HepG2 (cell line): ENCODE data around the gene TACC2. TPM values are rescaled to one million over a fixed set of nuclear protein-coding genes. Genes with fewer than 3 reads are reported as not detected.
A peak's percentile ranks its signal among the peaks of the same experiment; 100 is the strongest.

ENCODE experiments used
- ADNP ChIP-seq: sonication (generic); formaldehyde crosslinking; IDR thresholded peaks from 2 replicates; pipeline ENCODE4 v1.4.0; 2020; ENCODE audit warnings: missing genetic modification reagents
- KAT8 ChIP-seq: IDR thresholded peaks from 2 replicates; pipeline ENCODE4 v1.6.1; 2016; ENCODE audit warnings: missing genetic modification reagents, missing compliant biosample characterization
- KLF15 ChIP-seq: sonication (generic); formaldehyde crosslinking; IDR thresholded peaks from 2 replicates; pipeline ENCODE4 v1.8.1; 2023; ENCODE audit warnings: borderline replicate concordance, mild to moderate bottlenecking, inconsistent platforms, missing genetic modification reagents, mixed read lengths
- MIER2 ChIP-seq: IDR thresholded peaks from 2 replicates; pipeline ENCODE4 v1.6.1; 2016; ENCODE audit warnings: missing biosample characterization, missing genetic modification reagents
- RNF2 ChIP-seq: fragments of 450-650 bp; conservative IDR thresholded peaks from 2 replicates; pipeline ENCODE4 v1.6.1; 2016; ENCODE audit warnings: low read depth
- SALL2 ChIP-seq: sonication (generic); formaldehyde crosslinking; IDR thresholded peaks from 2 replicates; pipeline ENCODE4 v1.8.1; 2023; ENCODE audit warnings: mild to moderate bottlenecking, missing genetic modification reagents, inconsistent platforms
- SCMH1 ChIP-seq: sonication (generic); formaldehyde crosslinking; IDR thresholded peaks from 2 replicates; pipeline ENCODE4 v1.9.0; 2021; ENCODE audit warnings: missing genetic modification reagents, mild to moderate bottlenecking, borderline replicate concordance
- SIN3B ChIP-seq: fragments of 150-350 bp; IDR thresholded peaks from 2 replicates; pipeline ENCODE4 v1.6.1; 2014; ENCODE audit warnings: low read length
- YEATS4 ChIP-seq: sonication (generic); formaldehyde crosslinking; IDR thresholded peaks from 2 replicates; pipeline ENCODE4 v1.4.0; 2020; ENCODE audit warnings: missing genetic modification reagents, borderline replicate concordance
- ZBTB20 ChIP-seq: sonication (generic); formaldehyde crosslinking; IDR thresholded peaks from 2 replicates; pipeline ENCODE4 v1.8.1; 2023; ENCODE audit warnings: missing genetic modification reagents, low read depth, mild to moderate bottlenecking, borderline replicate concordance
- ZNF296 ChIP-seq: sonication (generic); formaldehyde crosslinking; conservative IDR thresholded peaks from 2 replicates; pipeline ENCODE4 v1.5.0; 2020; ENCODE audit warnings: mild to moderate bottlenecking, missing genetic modification reagents
- ZNF354B ChIP-seq: sonication (generic); formaldehyde crosslinking; IDR thresholded peaks from 2 replicates; pipeline ENCODE4 v1.8.0; 2022; ENCODE audit warnings: mild to moderate bottlenecking, missing genetic modification reagents
- ZNF383 ChIP-seq: sonication (generic); formaldehyde crosslinking; IDR thresholded peaks from 2 replicates; pipeline ENCODE4 v1.4.0; 2020; ENCODE audit warnings: missing genetic modification reagents, mild to moderate bottlenecking, borderline replicate concordance
- ZNF441 ChIP-seq: sonication (generic); formaldehyde crosslinking; IDR thresholded peaks from 2 replicates; pipeline ENCODE4 v1.7.0; 2021; ENCODE audit warnings: missing genetic modification reagents, borderline replicate concordance
- ZSCAN30 ChIP-seq: sonication (generic); formaldehyde crosslinking; IDR thresholded peaks from 2 replicates; pipeline ENCODE4 v1.5.0; 2020; ENCODE audit warnings: mild to moderate bottlenecking, missing genetic modification reagents
- polyA plus RNA-seq, 8 experiments: library from polyadenylated mRNA; depleted of rRNA in 3 of 8; stranded (reverse) in 7 of 8; unstranded in 1 of 8; fragments of >200 nt; fragmentation: Illumina TruSeq in 4 of 8; extraction: Trizol in 4 of 8; gene quantifications; 2 replicates each; pipeline versions ENCODE4 v1.2.1 to v1.2.3, GENCODE V29; 2011 to 2016; ENCODE audit warnings: low read depth in 4 of 8, missing spikeins in 1 of 8, mixed read lengths in 1 of 8; ENCODE audit not compliant: insufficient read depth in 1 of 8
- total RNA-seq, 5 experiments: library from RNA; depleted of rRNA; stranded (reverse); fragments of >200 nt; fragmentation: Illumina TruSeq; extraction: Trizol; gene quantifications; 2 replicates each; pipeline ENCODE4 v1.2.3, GENCODE V29; 2016; ENCODE audit warnings: low read depth in 1 of 5
- TF ChIP-seq, protein P1 (sequence below): sonication (generic); formaldehyde crosslinking; conservative IDR thresholded peaks from 2 replicates; pipeline ENCODE4 v1.4.0; 2020; ENCODE audit warnings: mild to moderate bottlenecking, missing genetic modification reagents, moderate library complexity
- TF ChIP-seq, protein P2 (sequence below): IDR thresholded peaks from 2 replicates; pipeline ENCODE4 v1.6.1; 2016; ENCODE audit warnings: missing compliant biosample characterization, missing genetic modification reagents, borderline replicate concordance
- TF ChIP-seq, protein P3 (sequence below): sonication (generic); formaldehyde crosslinking; IDR thresholded peaks from 2 replicates; pipeline ENCODE4 v1.8.0; 2022; ENCODE audit warnings: mild to moderate bottlenecking, missing genetic modification reagents; ENCODE audit not compliant: insufficient replicate concordance
- TF ChIP-seq, protein P4 (sequence below), 2 experiments: sonication (generic) in 1 of 2; formaldehyde crosslinking in 1 of 2; IDR thresholded peaks; 2 replicates each; pipeline versions ENCODE4 v1.4.0 to v1.6.1; 2018 to 2020; ENCODE audit warnings: missing genetic modification reagents in 2 of 2, borderline replicate concordance in 1 of 2, low read depth in 1 of 2, mild to moderate bottlenecking in 1 of 2, missing biosample characterization in 1 of 2

The TACC2 gene
- total and polyA plus RNA-seq, 2 of the 13 experiments (the other 11 are each of a cell fraction or from before 2014, with no cell fraction given) = 11.8 to 16.0 TPM

DNA sequence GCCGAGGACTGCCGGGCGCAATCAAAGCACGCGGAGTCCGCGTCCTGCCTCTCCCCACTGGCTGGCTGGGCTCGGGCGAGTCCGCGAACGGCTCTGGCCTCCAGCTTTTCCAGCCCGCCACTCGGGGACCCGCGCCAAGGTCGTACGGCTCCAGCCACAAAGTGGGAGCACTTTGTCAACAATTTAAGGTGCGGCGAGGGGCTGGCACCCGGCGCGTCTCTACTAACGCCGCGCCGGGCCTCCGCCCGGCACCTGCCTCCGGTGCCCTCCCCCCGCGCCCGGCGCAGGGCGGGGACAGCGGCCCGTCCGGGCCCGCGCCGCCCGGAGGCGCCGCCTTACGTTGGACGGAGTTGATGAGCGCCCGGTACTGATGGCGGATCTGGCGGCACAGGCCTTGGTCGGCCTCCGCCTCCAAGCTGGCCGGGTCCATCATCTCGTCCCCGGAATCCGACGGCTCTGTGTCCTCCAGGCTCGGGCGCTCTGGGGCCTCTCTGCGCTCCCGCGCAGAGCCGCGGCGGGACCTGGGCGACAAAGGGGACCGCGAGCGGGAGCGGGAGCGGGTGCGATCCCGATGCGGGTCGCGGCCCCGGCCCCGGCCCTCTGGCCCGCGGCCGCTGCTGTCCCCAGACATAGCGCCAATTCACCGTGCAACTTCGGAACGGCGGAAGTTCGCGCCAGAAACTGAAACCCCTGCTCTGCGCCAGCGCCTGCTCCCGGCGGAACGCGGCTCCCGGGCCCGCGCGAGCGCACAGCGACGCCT lies 14.2 kb upstream of the TACC2 start, which contains the start of gene NSMCE4A (continued):
- TF ChIP-seq, protein P1, sequence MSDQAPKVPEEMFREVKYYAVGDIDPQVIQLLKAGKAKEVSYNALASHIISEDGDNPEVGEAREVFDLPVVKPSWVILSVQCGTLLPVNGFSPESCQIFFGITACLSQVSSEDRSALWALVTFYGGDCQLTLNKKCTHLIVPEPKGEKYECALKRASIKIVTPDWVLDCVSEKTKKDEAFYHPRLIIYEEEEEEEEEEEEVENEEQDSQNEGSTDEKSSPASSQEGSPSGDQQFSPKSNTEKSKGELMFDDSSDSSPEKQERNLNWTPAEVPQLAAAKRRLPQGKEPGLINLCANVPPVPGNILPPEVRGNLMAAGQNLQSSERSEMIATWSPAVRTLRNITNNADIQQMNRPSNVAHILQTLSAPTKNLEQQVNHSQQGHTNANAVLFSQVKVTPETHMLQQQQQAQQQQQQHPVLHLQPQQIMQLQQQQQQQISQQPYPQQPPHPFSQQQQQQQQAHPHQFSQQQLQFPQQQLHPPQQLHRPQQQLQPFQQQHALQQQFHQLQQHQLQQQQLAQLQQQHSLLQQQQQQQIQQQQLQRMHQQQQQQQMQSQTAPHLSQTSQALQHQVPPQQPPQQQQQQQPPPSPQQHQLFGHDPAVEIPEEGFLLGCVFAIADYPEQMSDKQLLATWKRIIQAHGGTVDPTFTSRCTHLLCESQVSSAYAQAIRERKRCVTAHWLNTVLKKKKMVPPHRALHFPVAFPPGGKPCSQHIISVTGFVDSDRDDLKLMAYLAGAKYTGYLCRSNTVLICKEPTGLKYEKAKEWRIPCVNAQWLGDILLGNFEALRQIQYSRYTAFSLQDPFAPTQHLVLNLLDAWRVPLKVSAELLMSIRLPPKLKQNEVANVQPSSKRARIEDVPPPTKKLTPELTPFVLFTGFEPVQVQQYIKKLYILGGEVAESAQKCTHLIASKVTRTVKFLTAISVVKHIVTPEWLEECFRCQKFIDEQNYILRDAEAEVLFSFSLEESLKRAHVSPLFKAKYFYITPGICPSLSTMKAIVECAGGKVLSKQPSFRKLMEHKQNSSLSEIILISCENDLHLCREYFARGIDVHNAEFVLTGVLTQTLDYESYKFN (CRISPR knock-in tag) = no peak
- peak; percentile 49; the same call in 1 of the 2 replicates for TF ChIP-seq SIN3B
- no peak for TF ChIP-seq ZNF354B (CRISPR knock-in tag)
- TF ChIP-seq ZNF441 (CRISPR knock-in tag) = peak; percentile 40
- TF ChIP-seq RNF2 = no peak
- no peak for TF ChIP-seq ADNP (CRISPR knock-in tag)
- TF ChIP-seq SCMH1 (CRISPR knock-in tag) = no peak
- TF ChIP-seq ZNF296 (CRISPR knock-in tag) = no peak
- TF ChIP-seq KAT8 (CRISPR knock-in tag) = peak; percentile 52
- no peak; the same call in 1 of the 2 replicates for TF ChIP-seq MIER2 (CRISPR knock-in tag)
- TF ChIP-seq, protein P2, sequence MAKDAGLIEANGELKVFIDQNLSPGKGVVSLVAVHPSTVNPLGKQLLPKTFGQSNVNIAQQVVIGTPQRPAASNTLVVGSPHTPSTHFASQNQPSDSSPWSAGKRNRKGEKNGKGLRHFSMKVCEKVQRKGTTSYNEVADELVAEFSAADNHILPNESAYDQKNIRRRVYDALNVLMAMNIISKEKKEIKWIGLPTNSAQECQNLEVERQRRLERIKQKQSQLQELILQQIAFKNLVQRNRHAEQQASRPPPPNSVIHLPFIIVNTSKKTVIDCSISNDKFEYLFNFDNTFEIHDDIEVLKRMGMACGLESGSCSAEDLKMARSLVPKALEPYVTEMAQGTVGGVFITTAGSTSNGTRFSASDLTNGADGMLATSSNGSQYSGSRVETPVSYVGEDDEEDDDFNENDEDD (CRISPR knock-in tag) = peak; percentile 83
- peak; percentile 85; the same call in 1 of the 2 replicates for TF ChIP-seq YEATS4 (CRISPR knock-in tag)
- TF ChIP-seq, protein P3, sequence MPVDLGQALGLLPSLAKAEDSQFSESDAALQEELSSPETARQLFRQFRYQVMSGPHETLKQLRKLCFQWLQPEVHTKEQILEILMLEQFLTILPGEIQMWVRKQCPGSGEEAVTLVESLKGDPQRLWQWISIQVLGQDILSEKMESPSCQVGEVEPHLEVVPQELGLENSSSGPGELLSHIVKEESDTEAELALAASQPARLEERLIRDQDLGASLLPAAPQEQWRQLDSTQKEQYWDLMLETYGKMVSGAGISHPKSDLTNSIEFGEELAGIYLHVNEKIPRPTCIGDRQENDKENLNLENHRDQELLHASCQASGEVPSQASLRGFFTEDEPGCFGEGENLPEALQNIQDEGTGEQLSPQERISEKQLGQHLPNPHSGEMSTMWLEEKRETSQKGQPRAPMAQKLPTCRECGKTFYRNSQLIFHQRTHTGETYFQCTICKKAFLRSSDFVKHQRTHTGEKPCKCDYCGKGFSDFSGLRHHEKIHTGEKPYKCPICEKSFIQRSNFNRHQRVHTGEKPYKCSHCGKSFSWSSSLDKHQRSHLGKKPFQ (CRISPR knock-in tag) = peak; percentile 43
- TF ChIP-seq ZBTB20 = peak; percentile 37; the same call in 1 of the 2 replicates
- TF ChIP-seq KLF15 (CRISPR knock-in tag) = no peak
- no peak for TF ChIP-seq ZNF383 (CRISPR knock-in tag)
- TF ChIP-seq, protein P4, sequence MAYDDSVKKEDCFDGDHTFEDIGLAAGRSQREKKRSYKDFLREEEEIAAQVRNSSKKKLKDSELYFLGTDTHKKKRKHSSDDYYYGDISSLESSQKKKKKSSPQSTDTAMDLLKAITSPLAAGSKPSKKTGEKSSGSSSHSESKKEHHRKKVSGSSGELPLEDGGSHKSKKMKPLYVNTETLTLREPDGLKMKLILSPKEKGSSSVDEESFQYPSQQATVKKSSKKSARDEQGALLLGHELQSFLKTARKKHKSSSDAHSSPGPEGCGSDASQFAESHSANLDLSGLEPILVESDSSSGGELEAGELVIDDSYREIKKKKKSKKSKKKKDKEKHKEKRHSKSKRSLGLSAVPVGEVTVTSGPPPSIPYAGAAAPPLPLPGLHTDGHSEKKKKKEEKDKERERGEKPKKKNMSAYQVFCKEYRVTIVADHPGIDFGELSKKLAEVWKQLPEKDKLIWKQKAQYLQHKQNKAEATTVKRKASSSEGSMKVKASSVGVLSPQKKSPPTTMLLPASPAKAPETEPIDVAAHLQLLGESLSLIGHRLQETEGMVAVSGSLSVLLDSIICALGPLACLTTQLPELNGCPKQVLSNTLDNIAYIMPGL (CRISPR knock-in tag; IDR thresholded peaks at IDR 0.05; ENCODE audit: borderline replicate concordance in 1 of 2, low read depth in 1 of 2) = peak; percentile 89 to 98
- TF ChIP-seq SALL2 (CRISPR knock-in tag) = peak; percentile 50
- TF ChIP-seq ZSCAN30 = no peak
